Progenitor cell of endocrine pancreas (in vitro differentiated cells): ENCODE data around the gene LSMEM2. TPM values are rescaled to one million over a fixed set of nuclear protein-coding genes. Genes with fewer than 3 reads are reported as not detected.
A peak's percentile ranks its signal among the peaks of the same experiment; 100 is the strongest.

Experiments
- DNase-seq: peaks from one replicate; pipeline ENCODE4 v3.0.0; 2021; ENCODE audit warnings: low spot score; ENCODE audit not compliant: unreplicated experiment
- H3K27ac Mint-ChIP-seq: 2 replicates; pipeline ENCODE4 v1.8.0; 2021; ENCODE audit warnings: mild to moderate bottlenecking, moderate library complexity, mixed read lengths
- H3K27me3 Mint-ChIP-seq: 2 replicates; pipeline ENCODE4 v1.8.0; 2021; ENCODE audit warnings: mixed read lengths
- H3K36me3 Mint-ChIP-seq: 2 replicates; pipeline ENCODE4 v1.8.0; 2022; ENCODE audit warnings: mixed read lengths; ENCODE audit not compliant: insufficient read depth
- H3K4me1 Mint-ChIP-seq: 2 replicates; pipeline ENCODE4 v1.8.0; 2021; ENCODE audit warnings: low read depth, mixed read lengths
- H3K4me3 Mint-ChIP-seq: 2 replicates; pipeline ENCODE4 v1.8.0; 2021; ENCODE audit warnings: low read depth, mild to moderate bottlenecking, moderate library complexity, mixed read lengths
- H3K9me3 Mint-ChIP-seq: 2 replicates; pipeline ENCODE4 v1.8.0; 2021; ENCODE audit warnings: low read depth, mixed read lengths
- CTCF ChIP-seq: fragments of 200-600 bp; sonication (generic); IDR thresholded peaks from one replicate; pipeline ENCODE4 v1.5.0; 2021; ENCODE audit warnings: antibody characterized with exemption, mild to moderate bottlenecking; ENCODE audit not compliant: unreplicated experiment
- total RNA-seq: library from RNA; stranded (reverse); gene quantifications from 2 replicates; pipeline ENCODE4 v1.2.1, GENCODE V29; 2021

Gene LSMEM2
- total RNA-seq, 1 donor from 2014 or later, result not detected

GRCh38 chr3:50331364-50331907 is 52.5 kb downstream of the LSMEM2 start:
- Mint-ChIP-seq H3K36me3 (peaks cover 2% of the 10 kb centered on the region), H3K4me3 (no peak overlapping the region)
- no peak for TF ChIP-seq CTCF

GRCh38 chr3:50333744-50334328 is 54.9 kb downstream of the LSMEM2 start:
- peaks cover 15% of the 10 kb centered on the region for H3K4me1 Mint-ChIP-seq
- no peak for TF ChIP-seq CTCF
- peaks cover 4% of the 10 kb centered on the region for H3K27me3 Mint-ChIP-seq
- H3K27ac Mint-ChIP-seq, result no peak overlapping the region
- no peak for DNase-seq
- H3K4me3 Mint-ChIP-seq, result no peak overlapping the region
- H3K9me3 Mint-ChIP-seq, result no peaks in the 10 kb centered on the region
- peaks cover 2% of the 10 kb centered on the region for H3K36me3 Mint-ChIP-seq

More at GRCh38 chr3:50331364-50331907, 52.5 kb downstream of the LSMEM2 start:
- no peak for DNase-seq
- Mint-ChIP-seq H3K9me3 (no peaks in the 10 kb centered on the region), H3K27me3 (no peaks in the 10 kb centered on the region), H3K4me1 (peaks cover 17% of the 10 kb centered on the region), H3K27ac (no peak overlapping the region)

- TF ChIP-seq CTCF, result no peak
- Mint-ChIP-seq H3K9me3 (no peaks in the 10 kb centered on the region), H3K36me3 (peaks cover 2% of the 10 kb centered on the region), H3K27me3 (peaks cover 10% of the 10 kb centered on the region), H3K4me3 (peak overlapping the region; percentile 26), H3K27ac (no peak overlapping the region), H3K4me1 (peaks cover 15% of the 10 kb centered on the region)
- DNase-seq, result no peak
Measured at GRCh38 chr3:50334339-50335075, 55.6 kb downstream of the LSMEM2 start.

GRCh38 chr3:50336452-50337174 is 57.7 kb downstream of the LSMEM2 start:
- no peak for DNase-seq
- peak overlapping the region; percentile 93 for H3K4me3 Mint-ChIP-seq
- H3K27ac Mint-ChIP-seq, result peak overlapping the region; percentile 99
- H3K4me1 Mint-ChIP-seq, result peaks cover 15% of the 10 kb centered on the region
- H3K9me3 Mint-ChIP-seq, result no peaks in the 10 kb centered on the region
- no peak for TF ChIP-seq CTCF
- no peaks in the 10 kb centered on the region for H3K36me3 Mint-ChIP-seq
- peaks cover 26% of the 10 kb centered on the region for H3K27me3 Mint-ChIP-seq

GRCh38 chr3:50337175-50337861 is 58.4 kb downstream of the LSMEM2 start:
- H3K27me3 Mint-ChIP-seq, result peaks cover 33% of the 10 kb centered on the region
- peak overlapping the region; percentile 99 for H3K27ac Mint-ChIP-seq
- no peaks in the 10 kb centered on the region for H3K36me3 Mint-ChIP-seq
- H3K4me3 Mint-ChIP-seq, result peak overlapping the region; percentile 93
- peaks cover 15% of the 10 kb centered on the region for H3K4me1 Mint-ChIP-seq
- no peak for TF ChIP-seq CTCF
- no peaks in the 10 kb centered on the region for H3K9me3 Mint-ChIP-seq
- peak; percentile 96 for DNase-seq
